K562 (cell line): ENCODE results near the gene MAST4.

Experiments
- ATF2 ChIP-seq: sonication (generic); formaldehyde crosslinking; IDR thresholded peaks from 2 replicates; pipeline ENCODE4 v1.8.1; 2022; ENCODE audit warnings: missing genetic modification reagents
- CREM ChIP-seq: IDR thresholded peaks from 2 replicates; pipeline ENCODE4 v1.6.1; 2014; ENCODE audit warnings: antibody characterized with exemption, low read depth
- E2F1 ChIP-seq: sonication (generic); formaldehyde crosslinking; IDR thresholded peaks from 2 replicates; pipeline ENCODE4 v1.8.1; 2023; ENCODE audit warnings: mild to moderate bottlenecking, missing genetic modification reagents, moderate library complexity
- HIVEP1 ChIP-seq: fragments of 250-450 bp; sonication (Bioruptor Pico); IDR thresholded peaks from 2 replicates; pipeline ENCODE4 v1.4.0; 2020; ENCODE audit warnings: mild to moderate bottlenecking
- NR2C2 ChIP-seq, 2 experiments: fragments of 200-800 bp in 1 of 2; sonication (Bioruptor generic) in 1 of 2; sonication (generic) in 1 of 2; formaldehyde crosslinking in 1 of 2; IDR thresholded peaks; 2 replicates each; pipeline versions ENCODE4 v1.6.1 to v1.8.0; 2016 to 2022; ENCODE audit warnings: mild to moderate bottlenecking in 1 of 2, missing compliant biosample characterization in 1 of 2, missing genetic modification characterization in 1 of 2, missing genetic modification reagents in 1 of 2
- NRF1 ChIP-seq, 2 experiments: fragments of 450-650 bp; IDR thresholded peaks in 1 of 2; conservative IDR thresholded peaks in 1 of 2; 2 replicates each; pipeline ENCODE4 v1.6.1; 2014; ENCODE audit warnings: mild to moderate bottlenecking in 2 of 2
- PHF8 ChIP-seq: fragments of 200-600 bp; sonication (generic); IDR thresholded peaks from 2 replicates; pipeline ENCODE4 v1.6.1; 2012; ENCODE audit warnings: mixed run types, mild to moderate bottlenecking, inconsistent platforms, low read length, moderate library complexity, borderline replicate concordance
- PRDM10 ChIP-seq: fragments of 450-650 bp; IDR thresholded peaks from 2 replicates; pipeline ENCODE4 v1.6.1; 2018; ENCODE audit not compliant: partially characterized antibody
- RERE ChIP-seq: sonication (generic); formaldehyde crosslinking; IDR thresholded peaks from 2 replicates; pipeline ENCODE4 v1.8.0; 2023; ENCODE audit warnings: missing genetic modification reagents, mild to moderate bottlenecking, borderline replicate concordance
- ZFX ChIP-seq: sonication (generic); formaldehyde crosslinking; IDR thresholded peaks from 2 replicates; pipeline ENCODE4 v1.8.0; 2022; ENCODE audit warnings: mild to moderate bottlenecking, missing genetic modification reagents, moderate library complexity
- ZNF263 ChIP-seq: sonication (generic); formaldehyde crosslinking; IDR thresholded peaks from 2 replicates; pipeline ENCODE4 v1.8.0; 2022; ENCODE audit warnings: mild to moderate bottlenecking, missing genetic modification reagents, borderline replicate concordance

DNA sequence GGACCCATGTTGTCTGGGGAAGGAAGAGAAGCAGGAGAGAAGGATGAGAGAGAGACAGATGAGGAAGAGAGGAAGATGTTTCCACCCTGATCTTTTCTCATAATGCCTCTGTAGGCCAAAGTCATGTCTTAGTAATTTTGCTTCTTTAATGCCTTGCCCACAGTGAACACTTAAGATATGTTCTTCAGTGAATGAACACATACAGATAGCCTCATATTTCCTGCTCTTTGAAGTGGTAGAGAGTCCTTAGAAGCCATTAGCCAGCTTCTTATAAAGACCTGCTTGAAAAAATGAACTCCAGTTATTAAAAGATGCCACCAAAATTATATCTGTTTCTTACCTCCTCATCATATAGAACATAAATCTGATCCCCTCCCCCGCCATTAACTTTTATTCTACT lies 356.0 kb downstream of the MAST4 start:
- TF ChIP-seq NR2C2 (CRISPR knock-in tag; IDR thresholded peaks at IDR 0.05) (no peak), NR2C2 (tag; IDR thresholded peaks at IDR 0.05) (no peak), CREM (no peak), HIVEP1 (CRISPR knock-in tag) (no peak), E2F1 (CRISPR knock-in tag) (no peak), PRDM10 (no peak), ZFX (no peak), ATF2 (CRISPR knock-in tag) (no peak), PHF8 (no peak), NRF1 (conservative IDR thresholded peaks at IDR 0.05 in 1 of 2, IDR thresholded peaks at IDR 0.05 in 1 of 2) (no peak), RERE (no peak), ZNF263 (CRISPR knock-in tag) (no peak)
